GM18909 (cell line): ENCODE results near the gene SPAG9.

Source experiments
- ATAC-seq: cut with Tn5 transposase; IDR thresholded peaks from one replicate; pipeline ENCODE4 v1.9.1; 2021; ENCODE audit warnings: mild to moderate bottlenecking; ENCODE audit not compliant: unreplicated experiment, poor library complexity

The SPAG9 gene

GRCh38 chr17:51120739-51121619, at the start of gene SPAG9:
TSS of gene SPAG9 (minus strand) at chr17:51120868. CDS start at chr17:51120656, 212 bp downstream.
- ATAC-seq, result peak; percentile 79

- no peak for ATAC-seq
Measured at GRCh38 chr17:51169340-51169739, 48.7 kb upstream of the SPAG9 start.

DNA sequence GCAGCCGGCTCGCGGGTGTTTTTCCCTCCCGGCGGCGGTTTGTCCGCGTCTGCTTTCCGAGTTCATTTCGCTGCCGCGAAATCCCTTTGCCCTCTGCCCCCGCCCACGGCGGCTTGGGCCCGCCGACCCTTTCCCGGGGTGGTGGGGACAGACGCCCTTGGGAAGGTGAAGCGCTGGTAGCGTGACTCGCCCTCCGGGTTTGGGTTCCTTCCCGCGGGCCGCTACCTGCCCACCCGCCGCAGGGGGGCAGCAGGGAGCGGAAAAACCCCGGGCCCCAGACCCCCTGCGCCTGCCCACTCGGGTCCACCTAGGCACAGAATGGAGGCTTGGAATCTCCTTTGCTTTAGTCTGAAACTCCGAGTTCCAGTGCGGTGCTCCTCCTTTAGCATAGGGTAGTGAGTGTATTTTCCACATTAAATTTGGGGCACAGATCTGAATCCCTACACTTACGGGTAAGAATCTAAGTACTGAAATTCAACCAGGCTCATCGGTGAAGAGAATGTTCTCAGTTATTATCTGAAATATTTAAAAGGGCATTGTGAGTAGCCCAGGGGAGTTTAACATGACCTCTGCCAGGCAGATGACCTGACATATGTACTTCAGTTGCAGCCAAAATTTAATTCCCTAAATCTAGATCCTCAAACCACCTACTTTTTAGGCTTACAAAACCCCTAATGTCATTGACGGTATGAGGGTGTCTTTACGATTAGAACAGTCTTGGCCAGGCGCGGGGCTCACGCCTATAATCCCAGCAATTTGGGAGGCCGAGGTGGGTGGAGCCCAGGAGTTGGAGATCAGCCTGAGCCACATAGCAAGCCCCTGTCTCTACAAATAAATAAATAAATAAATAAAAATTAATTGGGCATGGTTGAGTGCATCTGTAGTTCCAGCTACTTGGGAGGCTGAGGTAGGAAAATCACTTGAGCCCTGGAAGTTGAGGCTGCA, 46.6 kb upstream of the SPAG9 start:
- ATAC-seq, result peak; percentile 55

GRCh38 chr17:51166198-51166986, 45.7 kb upstream of the SPAG9 start, which contains the start of gene NME2:
TSS of gene NME2 (plus strand) at chr17:51166411. CDS start at chr17:51166831, 420 bp downstream.
- peak; percentile 90 for ATAC-seq

- no peak for ATAC-seq
Measured at GRCh38 chr17:51165680-51166197, 45.1 kb upstream of the SPAG9 start.

- no peak for ATAC-seq
Measured at GRCh38 chr17:51164911-51165679, 44.4 kb upstream of the SPAG9 start.

- no peak for ATAC-seq
Measured at GRCh38 chr17:51161541-51161940, 40.9 kb upstream of the SPAG9 start.

DNA sequence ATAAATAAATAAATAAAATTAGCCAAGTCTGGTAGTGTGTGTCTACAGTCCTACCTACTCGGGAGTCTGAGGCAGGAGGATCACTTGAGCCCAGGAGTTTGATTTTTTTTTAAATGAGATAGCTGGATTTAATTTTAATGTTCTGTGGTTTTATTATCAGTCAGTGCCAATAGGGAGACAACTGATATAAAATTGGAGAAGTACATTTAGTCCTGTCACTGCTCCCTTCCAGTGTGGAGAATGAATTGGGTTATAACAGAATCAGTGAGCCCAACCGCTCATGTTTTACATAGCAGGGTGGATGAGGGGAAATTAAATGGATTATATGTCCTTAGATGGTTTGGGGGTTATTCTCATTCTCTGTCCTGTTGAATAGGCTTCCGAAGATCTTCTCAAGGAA, 38.9 kb upstream of the SPAG9 start:
- ATAC-seq, result no peak

- ATAC-seq, result no peak
Measured at GRCh38 chr17:51155416-51155815, 34.7 kb upstream of the SPAG9 start.

DNA sequence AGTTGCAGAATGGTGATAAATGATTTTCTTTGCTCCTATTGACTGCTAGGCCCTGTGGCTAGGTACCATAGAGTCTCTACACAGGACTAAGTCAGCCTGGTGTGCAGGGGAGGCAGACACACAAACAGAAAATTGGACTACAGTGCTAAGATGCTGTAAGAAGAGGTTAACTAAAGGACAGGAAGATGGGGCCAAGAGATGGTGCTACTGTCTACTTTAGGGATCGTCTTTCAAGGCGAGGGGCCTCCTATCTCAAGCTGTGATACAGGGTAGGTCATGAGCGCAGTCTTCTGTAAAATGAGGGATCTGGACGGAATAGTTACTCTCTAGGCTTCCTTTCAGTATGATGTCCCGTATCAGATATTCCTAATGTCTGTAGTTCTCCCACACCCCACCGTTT, 33.5 kb upstream of the SPAG9 start:
- no peak for ATAC-seq

DNA sequence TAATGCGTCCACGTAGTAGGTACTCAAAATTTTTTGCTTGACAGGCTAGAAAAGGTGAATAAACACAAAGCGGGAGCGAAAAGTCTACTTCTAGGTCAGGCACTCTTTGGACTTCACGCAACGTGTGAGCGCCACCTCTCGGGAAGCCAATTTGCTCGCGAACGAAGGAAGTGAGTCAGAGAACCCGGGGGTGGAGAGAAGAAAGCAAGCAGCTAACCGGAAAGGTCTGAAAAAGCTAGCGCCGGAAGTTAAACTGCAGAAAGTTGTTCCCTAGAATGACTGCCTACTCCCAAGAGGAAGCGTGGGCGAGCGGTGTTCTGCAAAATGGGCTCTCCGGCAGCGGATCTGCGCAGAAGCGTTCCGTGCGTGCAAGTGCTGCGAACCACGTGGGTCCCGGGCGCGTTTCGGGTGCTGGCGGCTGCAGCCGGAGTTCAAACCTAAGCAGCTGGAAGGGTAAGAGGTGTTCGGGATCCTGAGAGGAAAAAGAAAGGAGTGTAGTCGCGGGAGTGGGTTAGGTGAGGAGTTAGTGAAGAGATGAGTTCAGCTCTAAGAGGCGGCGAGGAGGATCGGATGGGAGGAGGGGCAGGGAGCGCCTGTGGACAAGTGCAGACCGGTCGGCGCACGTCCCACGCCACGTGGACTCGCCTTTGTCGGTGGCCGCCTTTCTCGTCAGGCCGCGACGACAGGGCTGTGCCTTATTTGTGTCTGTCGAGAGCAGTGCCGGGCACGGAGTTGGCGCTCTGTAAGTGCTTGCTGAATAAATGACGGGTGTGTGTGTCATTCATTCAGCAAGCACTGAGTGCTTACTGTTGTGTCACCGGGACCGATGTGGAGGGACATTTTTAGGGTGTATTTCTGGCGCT, 32.8 kb upstream of the SPAG9 start, which contains the start of gene NME1:
NME1 (plus strand) TSS at position 350 of the 863 bp plus-strand sequence. CDS start 2,096 bp downstream, outside the sequence.
- ATAC-seq, result peak; percentile 92

- ATAC-seq, result peak; percentile 10
Measured at GRCh38 chr17:51152766-51153209, 32.1 kb upstream of the SPAG9 start.

DNA sequence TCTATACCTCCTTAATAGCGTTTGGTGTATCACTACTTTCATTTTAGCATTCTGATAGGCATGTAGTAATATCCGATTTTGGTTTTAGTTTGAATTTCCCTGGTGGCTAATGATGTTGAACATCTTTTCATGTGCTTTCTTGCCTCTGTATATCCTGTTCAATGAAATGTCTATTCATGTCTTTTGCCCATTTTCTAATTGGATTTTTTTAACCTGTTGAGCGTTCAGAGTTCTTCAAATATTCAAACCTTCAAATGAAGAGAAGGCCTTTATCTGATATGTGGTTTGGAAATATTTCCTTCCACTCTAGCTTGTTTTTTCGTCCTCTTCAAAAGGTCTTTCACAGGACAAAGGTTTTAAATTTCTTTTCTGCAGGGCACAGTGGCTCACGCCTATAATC, 30.3 kb upstream of the SPAG9 start:
- ATAC-seq, result no peak

DNA sequence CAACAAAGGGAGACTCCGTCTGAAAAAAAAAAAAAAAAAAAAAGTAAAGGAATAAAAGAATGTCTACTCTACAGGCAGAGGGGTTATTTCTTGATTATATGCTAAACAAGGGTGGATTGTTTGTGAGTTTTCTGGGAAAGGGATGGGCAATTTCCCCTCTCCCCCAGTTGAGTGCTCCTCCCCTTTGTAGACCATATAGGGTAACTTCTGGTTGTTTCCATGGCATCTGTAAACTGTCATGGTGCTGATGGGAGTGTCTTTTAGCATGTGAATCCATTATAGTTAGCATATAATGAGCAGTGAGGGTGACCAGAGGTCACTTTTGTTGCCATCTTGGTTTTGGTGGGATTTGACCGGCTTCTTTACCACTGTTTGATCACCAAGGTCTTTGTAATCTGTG, 28.5 kb upstream of the SPAG9 start:
- no peak for ATAC-seq

- no peak for ATAC-seq
Measured at GRCh38 chr17:51147650-51148049, 27.0 kb upstream of the SPAG9 start.

DNA sequence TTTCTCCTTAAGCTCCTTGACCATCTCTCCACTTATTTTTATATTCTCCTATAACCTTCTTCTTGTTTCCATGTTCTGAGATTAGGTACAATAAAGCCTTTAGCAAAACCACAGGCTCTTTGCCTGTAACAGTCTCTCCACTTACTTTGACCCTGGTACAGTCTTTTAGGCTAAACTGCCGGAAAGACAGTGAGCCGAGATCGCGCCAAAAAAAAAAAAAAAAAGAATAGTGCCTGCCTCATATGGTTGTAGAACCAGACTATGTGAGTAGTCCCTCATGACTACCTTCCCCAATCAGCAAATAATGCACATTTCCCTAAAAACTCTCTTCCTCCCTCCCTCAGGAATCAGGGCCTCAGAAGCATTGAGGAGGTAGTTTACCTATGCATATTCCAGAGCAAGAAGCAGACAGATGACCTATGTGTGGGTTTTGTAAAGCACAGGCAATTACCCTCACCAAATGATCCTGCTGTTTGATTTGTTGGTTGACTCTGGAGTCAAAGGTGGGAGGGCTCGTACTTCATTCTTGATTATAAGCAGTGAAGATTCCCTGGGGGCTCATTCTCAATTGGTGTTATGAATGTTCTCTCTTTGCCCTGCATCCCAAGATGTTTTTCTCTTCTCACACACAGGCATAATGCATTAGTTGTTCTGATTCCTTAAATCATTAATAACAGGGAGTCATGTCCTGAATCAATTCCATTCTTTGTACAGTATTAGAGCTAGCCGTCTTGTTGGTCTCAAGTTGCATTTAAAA, 23.8 kb upstream of the SPAG9 start:
- ATAC-seq, result no peak

- no peak for ATAC-seq
Measured at GRCh38 chr17:51142597-51142996, 21.9 kb upstream of the SPAG9 start.
